Keratinocyte (primary cell): ENCODE data around the gene GLG1.
"Not testable (repeated sequence)": the region's sequence is repeated elsewhere in the genome, so short reads cannot be mapped to it uniquely, and the experiment has no call there.

Source experiments
- EZH2 ChIP-seq: IDR thresholded peaks from one replicate; pipeline ENCODE4 v1.6.1; 2012; ENCODE audit warnings: inconsistent platforms, mild to moderate bottlenecking, low read length, moderate library complexity
- TF ChIP-seq, protein P1 (sequence below), 3 experiments: IDR thresholded peaks in 1 of 3; conservative IDR thresholded peaks in 1 of 3; optimal IDR thresholded peaks in 1 of 3; 2 replicates in 2 of 3; 3 replicates in 1 of 3; pipeline versions ENCODE3 to v1.5.1; 2011; ENCODE audit warnings: low read length in 3 of 3, mild to moderate bottlenecking in 3 of 3, moderate library complexity in 2 of 3, control low read depth in 1 of 3, inconsistent platforms in 1 of 3; ENCODE audit not compliant: insufficient read depth in 2 of 3; ENCODE audit errors: extremely low read depth in 1 of 3

GRCh38 chr16:74422086-74422485, 184.8 kb downstream of the GLG1 start:
- TF ChIP-seq, protein P1, sequence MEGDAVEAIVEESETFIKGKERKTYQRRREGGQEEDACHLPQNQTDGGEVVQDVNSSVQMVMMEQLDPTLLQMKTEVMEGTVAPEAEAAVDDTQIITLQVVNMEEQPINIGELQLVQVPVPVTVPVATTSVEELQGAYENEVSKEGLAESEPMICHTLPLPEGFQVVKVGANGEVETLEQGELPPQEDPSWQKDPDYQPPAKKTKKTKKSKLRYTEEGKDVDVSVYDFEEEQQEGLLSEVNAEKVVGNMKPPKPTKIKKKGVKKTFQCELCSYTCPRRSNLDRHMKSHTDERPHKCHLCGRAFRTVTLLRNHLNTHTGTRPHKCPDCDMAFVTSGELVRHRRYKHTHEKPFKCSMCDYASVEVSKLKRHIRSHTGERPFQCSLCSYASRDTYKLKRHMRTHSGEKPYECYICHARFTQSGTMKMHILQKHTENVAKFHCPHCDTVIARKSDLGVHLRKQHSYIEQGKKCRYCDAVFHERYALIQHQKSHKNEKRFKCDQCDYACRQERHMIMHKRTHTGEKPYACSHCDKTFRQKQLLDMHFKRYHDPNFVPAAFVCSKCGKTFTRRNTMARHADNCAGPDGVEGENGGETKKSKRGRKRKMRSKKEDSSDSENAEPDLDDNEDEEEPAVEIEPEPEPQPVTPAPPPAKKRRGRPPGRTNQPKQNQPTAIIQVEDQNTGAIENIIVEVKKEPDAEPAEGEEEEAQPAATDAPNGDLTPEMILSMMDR (optimal IDR thresholded peaks at IDR 0.05 in 1 of 3, IDR thresholded peaks at IDR 0.05 in 1 of 3, conservative IDR thresholded peaks at IDR 0.05 in 1 of 3; ENCODE audit: extremely low read depth in 1 of 3, insufficient read depth in 2 of 3, low read length in 3 of 3), result not testable (repeated sequence)
- not testable (repeated sequence) for TF ChIP-seq EZH2
